CD14-positive monocyte (primary cell): ENCODE results near the gene TSPAN18. TPM values are rescaled to one million over a fixed set of nuclear protein-coding genes. Genes with fewer than 3 reads are reported as not detected.

Experiments used
- DNase-seq, 3 donors: peaks; one replicate each; pipeline ENCODE4 v3.0.0-alpha.2; 2011 to 2022
- H2AFZ ChIP-seq: 2 replicates; pipeline ENCODE4 v1.6.0; 2012; ENCODE audit warnings: mild to moderate bottlenecking, low read depth, low read length, inconsistent platforms; ENCODE audit not compliant: insufficient read depth, poor library complexity, severe bottlenecking
- H3K27ac ChIP-seq, 2 donors: 1 replicate in 1 of 2; 2 replicates in 1 of 2; pipeline ENCODE4 v1.5.1; 2012 to 2013; ENCODE audit warnings: low read length in 2 of 2, control low read depth in 1 of 2, inconsistent platforms in 1 of 2, low read depth in 1 of 2, mild to moderate bottlenecking in 1 of 2
- H3K27me3 ChIP-seq, 2 donors: one replicate each; pipeline versions ENCODE4 v1.6.0 to v1.6.1; 2011 to 2013; ENCODE audit warnings: low read length in 2 of 2; ENCODE audit not compliant: control insufficient read depth in 2 of 2, insufficient read depth in 2 of 2
- H3K36me3 ChIP-seq, 2 donors: replicated peaks in 1 of 2; 1 replicate in 1 of 2; 2 replicates in 1 of 2; pipeline versions ENCODE4 v1.5.1 to v1.6.1; 2012 to 2013; ENCODE audit warnings: low read length in 2 of 2, control low read depth in 1 of 2, inconsistent platforms in 1 of 2, mild to moderate bottlenecking in 1 of 2; ENCODE audit not compliant: insufficient read depth in 2 of 2, control insufficient read depth in 1 of 2
- H3K4me1 ChIP-seq, 2 donors: 1 replicate in 1 of 2; 2 replicates in 1 of 2; pipeline versions ENCODE4 v1.5.1 to v1.6.1; 2012 to 2013; ENCODE audit warnings: low read length in 2 of 2, control low read depth in 1 of 2, inconsistent platforms in 1 of 2, mild to moderate bottlenecking in 1 of 2, moderate library complexity in 1 of 2; ENCODE audit not compliant: insufficient read depth in 2 of 2, control insufficient read depth in 1 of 2
- H3K4me2 ChIP-seq: replicated peaks from 2 replicates; pipeline ENCODE3; 2012; ENCODE audit warnings: low read length, moderate library complexity, mild to moderate bottlenecking; ENCODE audit not compliant: poor library complexity, severe bottlenecking; ENCODE audit errors: extremely low read depth
- H3K4me3 ChIP-seq, 3 experiments: fragments of 200-600 bp in 1 of 3; sonication (generic) in 1 of 3; replicated peaks in 1 of 3; 1 replicate in 2 of 3; 2 replicates in 1 of 3; pipeline ENCODE4 v1.5.1; 2011 to 2013; ENCODE audit warnings: low read length in 3 of 3, mild to moderate bottlenecking in 3 of 3, control low read depth in 2 of 3, low read depth in 2 of 3, inconsistent platforms in 1 of 3, moderate library complexity in 1 of 3
- H3K79me2 ChIP-seq: 2 replicates; pipeline ENCODE4 v1.6.0; 2012; ENCODE audit warnings: mild to moderate bottlenecking, control low read depth, inconsistent platforms, low read length, moderate library complexity; ENCODE audit not compliant: insufficient read depth
- H3K9ac ChIP-seq: 2 replicates; pipeline ENCODE4 v1.6.0; 2017; ENCODE audit warnings: low read length, mild to moderate bottlenecking; ENCODE audit not compliant: insufficient read depth, poor library complexity, severe bottlenecking
- H3K9me3 ChIP-seq, 2 donors: replicated peaks in 1 of 2; 1 replicate in 1 of 2; 2 replicates in 1 of 2; pipeline versions ENCODE4 v1.5.1 to v1.6.1; 2012 to 2013; ENCODE audit warnings: low read length in 2 of 2, control low read depth in 1 of 2; ENCODE audit not compliant: control insufficient read depth in 1 of 2, insufficient read depth in 1 of 2
- H4K20me1 ChIP-seq: 2 replicates; pipeline ENCODE4 v1.6.0; 2012; ENCODE audit warnings: mild to moderate bottlenecking, low read length, control low read depth, moderate library complexity; ENCODE audit not compliant: insufficient read depth
- H3K27ac Mint-ChIP-seq, 7 donors: one replicate each; pipeline ENCODE4 v1.8.0; 2020; ENCODE audit warnings: mild to moderate bottlenecking in 7 of 7, mixed read lengths in 7 of 7, moderate library complexity in 6 of 7, inconsistent platforms in 2 of 7
- H3K27me3 Mint-ChIP-seq, 3 donors: one replicate each; pipeline ENCODE4 v1.8.0; 2021 to 2022; ENCODE audit warnings: low read depth in 3 of 3, mild to moderate bottlenecking in 3 of 3, mixed read lengths in 3 of 3, moderate library complexity in 3 of 3, inconsistent platforms in 1 of 3
- H3K36me3 Mint-ChIP-seq, 2 donors: one replicate each; pipeline ENCODE4 v1.8.0; 2020; ENCODE audit warnings: mixed read lengths in 2 of 2, inconsistent platforms in 1 of 2, mild to moderate bottlenecking in 1 of 2
- H3K4me1 Mint-ChIP-seq: one replicate; pipeline ENCODE4 v1.8.0; 2020; ENCODE audit warnings: mild to moderate bottlenecking, mixed read lengths
- H3K4me3 Mint-ChIP-seq, 2 donors: one replicate each; pipeline ENCODE4 v1.8.0; 2020; ENCODE audit warnings: mild to moderate bottlenecking in 2 of 2, mixed read lengths in 2 of 2, moderate library complexity in 1 of 2
- H3K9me3 Mint-ChIP-seq, 7 donors: one replicate each; pipeline ENCODE4 v1.8.0; 2020 to 2022; ENCODE audit warnings: mixed read lengths in 7 of 7, mild to moderate bottlenecking in 6 of 7, moderate library complexity in 6 of 7, inconsistent platforms in 2 of 7
- CTCF ChIP-seq: fragments of 200-600 bp; IDR thresholded peaks from one replicate; pipeline ENCODE4 v1.8.0; 2022; ENCODE audit warnings: antibody characterized with exemption, mild to moderate bottlenecking
- WGBS: methylation state at CpG from one replicate; pipeline ENCODE4 v1.1.5; 2013; ENCODE audit warnings: missing lambda C conversion rate; ENCODE audit not compliant: insufficient coverage; 5-methylcytosine and 5-hydroxymethylcytosine counted together
- intact Hi-C, 2 donors: fragments of 100-400 bp; cut with micrococcal nuclease; formaldehyde crosslinking; loops; one replicate each; pipeline versions ENCODE4 v1.15.0 to v1.15.1; 2023
- polyA plus RNA-seq, 3 donors: library from polyadenylated mRNA; depleted of rRNA in 1 of 3; unstranded in 2 of 3; stranded (reverse) in 1 of 3; fragments of 300-500 nt in 2 of 3; fragments of >200 nt in 1 of 3; fragmentation: Illumina TruSeq in 2 of 3; gene quantifications; 1 replicate in 2 of 3; 2 replicates in 1 of 3; pipeline ENCODE4 v1.2.3, GENCODE V29; 2012 to 2021

TSPAN18 gene
- polyA plus RNA-seq, 3 donors, result not detected

DNA sequence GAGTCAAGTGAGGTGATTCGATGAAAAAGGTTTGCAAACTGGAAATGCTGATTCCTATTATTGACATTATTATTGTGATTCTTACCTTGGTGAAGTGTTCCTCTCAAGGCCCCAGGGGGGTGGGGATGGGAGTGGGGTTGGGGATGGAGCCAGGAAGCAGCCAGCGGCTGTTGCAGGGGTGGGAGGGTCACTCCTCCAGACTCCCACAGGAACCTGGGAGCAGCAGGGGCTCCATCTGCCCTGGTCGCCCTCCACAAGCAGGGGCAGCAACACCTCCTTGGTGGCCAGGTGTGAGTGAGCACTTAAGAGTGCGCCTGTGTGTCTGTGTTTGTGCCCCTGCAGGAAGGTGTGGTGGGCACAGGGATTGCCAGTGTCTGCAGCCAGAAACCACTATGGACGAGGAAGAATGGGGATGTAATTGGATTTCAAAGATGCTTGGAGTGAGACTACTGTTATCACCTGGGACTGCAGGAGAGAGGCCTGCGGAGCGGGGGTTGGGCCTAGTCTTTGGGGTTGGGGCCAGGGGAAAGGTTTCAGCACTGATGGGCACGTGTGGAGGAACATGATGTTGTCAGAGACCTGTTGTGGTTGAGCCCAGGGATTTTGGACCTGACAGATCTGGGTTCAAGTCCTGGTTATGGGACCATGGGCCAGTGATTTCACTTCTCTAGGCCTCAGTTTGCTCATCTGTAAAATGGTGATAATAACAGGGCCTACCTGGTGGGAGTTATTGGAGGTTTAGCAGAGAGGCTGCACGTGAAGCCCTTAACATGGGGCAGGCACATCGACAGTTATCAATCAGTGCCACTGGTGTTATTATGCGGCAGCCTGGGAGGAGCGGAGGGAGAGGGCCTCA is 227.5 kb downstream of the TSPAN18 start:
- no peaks in the 10 kb centered on the region for H4K20me1 ChIP-seq
- 43% methylated on average over 9 of the region's 12 CpGs for WGBS
- peak overlapping the region; percentile 56 for H3K4me2 ChIP-seq
- no peaks in the 10 kb centered on the region for H3K36me3 ChIP-seq
- H3K9ac ChIP-seq, result peak overlapping the region; percentile 2
- peaks cover 51 to 68% of the 10 kb centered on the region in 2 donors for H3K4me1 ChIP-seq
- H3K36me3 Mint-ChIP-seq, result no peaks in the 10 kb centered on the region
- no peak for TF ChIP-seq CTCF
- intact Hi-C loops, result loop anchor here (10.0 kb wide), 1 partner anchor 91 kb away; no protein-coding TSS in a partner anchor
- H3K27ac ChIP-seq, result peak overlapping the region; percentile 81 to 83
- H3K27me3 ChIP-seq, result peaks cover 0 to under 1% of the 10 kb centered on the region in 2 donors
- DNase-seq, result no peak
- peak overlapping the region; percentile 37 to 42 for H3K4me3 Mint-ChIP-seq
- H3K27ac Mint-ChIP-seq, result peak overlapping the region; percentile 91 to 98 (median 95)
- H3K9me3 Mint-ChIP-seq, result peaks cover 0 to 2% (median 0%) of the 10 kb centered on the region in 7 donors
- no peaks in the 10 kb centered on the region for H3K9me3 ChIP-seq
- H3K27me3 Mint-ChIP-seq, result peaks cover 1 to 12% (median 5%) of the 10 kb centered on the region in 3 donors
- peak overlapping the region in 1 of 3 experiments; percentile 47 for H3K4me3 ChIP-seq
- peaks cover 45% of the 10 kb centered on the region for H3K4me1 Mint-ChIP-seq
- peaks cover 4% of the 10 kb centered on the region for H3K79me2 ChIP-seq
- no peak overlapping the region for H2AFZ ChIP-seq

GRCh38 chr11:44955015-44955738 is 228.4 kb downstream of the TSPAN18 start:
- H3K4me3 Mint-ChIP-seq, result peak overlapping the region; percentile 48 to 53
- H3K4me1 Mint-ChIP-seq, result peaks cover 44% of the 10 kb centered on the region
- Histone ChIP-seq H3K4me3 (peak overlapping the region in 1 of 3 experiments; percentile 47), H3K9ac (peak overlapping the region; percentile 2), H3K9me3 (no peaks in the 10 kb centered on the region), H4K20me1 (no peaks in the 10 kb centered on the region), H3K27me3 (no peaks in the 10 kb centered on the region), H2AFZ (no peak overlapping the region), H3K4me2 (peak overlapping the region; percentile 56), H3K4me1 (peaks cover 44 to 59% of the 10 kb centered on the region in 2 donors), H3K27ac (peak overlapping the region; percentile 81 to 83), H3K79me2 (peaks cover 2% of the 10 kb centered on the region), H3K36me3 (no peaks in the 10 kb centered on the region)
- H3K9me3 Mint-ChIP-seq, result peaks cover 0 to 2% (median 0%) of the 10 kb centered on the region in 7 donors
- peak overlapping the region; percentile 91 to 98 (median 95) for H3K27ac Mint-ChIP-seq
- intact Hi-C loops, result loop anchor here (10.0 kb wide), 1 partner anchor 90 kb away; no protein-coding TSS in a partner anchor
- DNase-seq, result peak; percentile 82 to 92 (median 86)
- peaks cover 0 to 5% (median 5%) of the 10 kb centered on the region in 3 donors for H3K27me3 Mint-ChIP-seq
- TF ChIP-seq CTCF, result no peak
- H3K36me3 Mint-ChIP-seq, result no peaks in the 10 kb centered on the region
- 78% methylated on average over 3 of the region's 5 CpGs for WGBS
